Activated naive CD8-positive, alpha-beta T cell (primary cell): ENCODE measurements around the gene STAT5B.
"Not testable (repeated sequence)": the region's sequence is repeated elsewhere in the genome, so short reads cannot be mapped to it uniquely, and the experiment has no call there.

Experiments
- H3K27ac Mint-ChIP-seq: one replicate; pipeline ENCODE4 v1.8.0; 2021; ENCODE audit warnings: mixed read lengths
- H3K27me3 Mint-ChIP-seq: one replicate; pipeline ENCODE4 v1.8.0; 2021; ENCODE audit warnings: mixed read lengths
- H3K36me3 Mint-ChIP-seq: one replicate; pipeline ENCODE4 v1.8.0; 2021; ENCODE audit warnings: mixed read lengths
- H3K4me1 Mint-ChIP-seq: one replicate; pipeline ENCODE4 v1.8.0; 2021; ENCODE audit warnings: low read depth, mixed read lengths
- H3K4me3 Mint-ChIP-seq: one replicate; pipeline ENCODE4 v1.8.0; 2021; ENCODE audit warnings: mild to moderate bottlenecking, mixed read lengths
- H3K9me3 Mint-ChIP-seq: one replicate; pipeline ENCODE4 v1.8.0; 2021; ENCODE audit warnings: low read depth, mixed read lengths

STAT5B gene

DNA sequence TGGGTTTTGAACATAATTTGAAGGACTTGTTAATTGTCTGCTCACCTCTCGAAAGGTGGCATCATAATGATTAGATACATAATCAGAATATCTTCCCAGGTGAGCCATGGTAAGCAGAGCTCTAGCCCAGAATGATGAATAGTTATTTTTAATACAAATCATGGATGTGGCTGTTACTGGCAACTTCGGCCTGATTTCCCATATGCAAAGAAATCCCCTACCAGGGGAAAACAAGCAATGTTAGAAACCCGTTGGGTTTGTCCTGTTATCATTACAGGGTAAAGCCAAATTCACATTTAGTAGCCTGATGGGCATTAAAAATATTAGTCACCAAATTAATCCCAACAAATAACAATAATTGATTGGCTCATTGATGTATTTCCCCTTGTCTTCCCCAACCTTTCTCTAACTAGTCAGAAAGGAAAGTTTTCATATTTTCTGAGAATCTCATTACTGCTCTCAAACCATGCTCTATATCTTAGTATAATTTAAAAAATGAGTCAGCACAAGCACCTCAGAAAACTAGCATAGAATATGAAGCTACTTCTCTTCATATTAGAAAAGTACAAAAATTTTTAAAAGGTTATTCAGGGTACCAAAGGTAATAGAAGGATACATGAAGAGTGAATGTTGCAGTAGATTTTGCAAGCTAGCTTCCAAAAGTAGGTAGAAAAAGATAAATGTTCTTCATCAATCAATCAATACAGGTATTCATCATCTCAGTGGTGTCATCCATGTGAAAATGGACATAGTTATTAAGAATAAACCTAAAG is 5.0 kb downstream of the STAT5B start:
- no peaks in the 10 kb centered on the region for H3K27me3 Mint-ChIP-seq
- H3K36me3 Mint-ChIP-seq, result peaks cover 5% of the 10 kb centered on the region
- H3K27ac Mint-ChIP-seq, result peak overlapping the region; percentile 99
- H3K9me3 Mint-ChIP-seq, result no peaks in the 10 kb centered on the region
- H3K4me1 Mint-ChIP-seq, result peaks cover 82% of the 10 kb centered on the region
- H3K4me3 Mint-ChIP-seq, result peak overlapping the region; percentile 98

DNA sequence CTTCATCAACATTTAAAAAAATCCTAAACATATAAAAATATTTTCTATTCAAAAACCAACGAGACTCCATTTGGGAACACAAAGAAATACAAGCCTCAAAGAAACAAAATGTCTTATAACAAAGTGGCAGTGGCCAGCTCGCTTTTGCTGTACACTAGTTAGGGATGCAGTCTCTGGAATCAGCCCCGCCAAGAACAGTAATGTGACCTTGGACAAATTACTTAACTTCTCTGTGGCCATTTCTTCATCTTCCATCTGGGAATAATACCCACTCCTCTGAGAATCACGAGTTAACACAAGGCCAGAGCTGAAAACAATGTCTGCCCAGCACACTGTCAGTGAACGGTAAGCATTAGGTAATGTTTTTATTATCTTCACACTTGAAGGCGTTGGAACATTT is 5.6 kb downstream of the STAT5B start:
- H3K36me3 Mint-ChIP-seq, result peaks cover 5% of the 10 kb centered on the region
- H3K27ac Mint-ChIP-seq, result peak overlapping the region; percentile 99
- no peaks in the 10 kb centered on the region for H3K9me3 Mint-ChIP-seq
- peak overlapping the region; percentile 98 for H3K4me3 Mint-ChIP-seq
- H3K27me3 Mint-ChIP-seq, result no peaks in the 10 kb centered on the region
- H3K4me1 Mint-ChIP-seq, result peaks cover 83% of the 10 kb centered on the region

DNA sequence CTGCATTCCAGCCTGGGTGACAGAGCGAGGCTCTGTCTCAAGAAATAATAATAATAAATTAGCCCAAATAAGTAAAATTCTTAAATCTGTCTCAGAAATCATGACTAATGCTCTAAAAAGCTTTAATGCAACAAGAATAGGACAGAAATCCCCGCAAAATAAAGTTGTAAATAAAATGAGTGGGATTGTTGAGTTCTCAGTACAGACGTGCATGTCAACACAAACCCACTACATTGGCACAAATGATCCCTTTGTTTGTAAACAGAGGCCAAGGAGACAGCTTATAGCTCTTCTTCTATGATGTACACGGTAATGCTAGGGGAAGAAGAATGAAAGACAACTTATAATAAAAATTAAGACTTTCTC is 6.0 kb downstream of the STAT5B start:
- Mint-ChIP-seq H3K27me3 (no peaks in the 10 kb centered on the region), H3K4me3 (peak overlapping the region; percentile 30)

DNA sequence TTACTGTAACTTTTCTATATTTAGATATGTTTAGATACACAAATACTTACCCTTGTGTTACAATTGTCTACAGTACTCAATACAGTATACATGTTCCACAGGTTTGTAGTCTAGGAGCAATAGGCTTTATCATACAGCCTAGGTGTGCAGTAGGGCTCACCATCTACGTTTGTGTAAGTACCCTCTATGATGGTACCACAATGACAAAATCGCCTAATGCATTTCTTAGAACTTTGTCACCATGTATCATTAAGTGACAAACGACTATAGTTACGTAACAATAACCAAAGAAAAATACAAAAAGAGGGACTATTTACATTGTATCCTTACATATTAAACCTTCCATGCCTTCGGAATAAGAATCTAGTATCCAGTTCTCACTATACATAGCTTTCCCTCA is 8.0 kb downstream of the STAT5B start:
- Mint-ChIP-seq H3K27ac (peak overlapping the region; percentile 94), H3K9me3 (no peaks in the 10 kb centered on the region), H3K4me1 (peaks cover 69% of the 10 kb centered on the region), H3K36me3 (peaks cover 5% of the 10 kb centered on the region), H3K4me3 (peak overlapping the region; percentile 44), H3K27me3 (no peaks in the 10 kb centered on the region)

More for the DNA sequence above, 6.0 kb downstream of the STAT5B start:
- H3K27ac Mint-ChIP-seq, result peak overlapping the region; percentile 94
- H3K4me1 Mint-ChIP-seq, result peaks cover 81% of the 10 kb centered on the region
- peaks cover 5% of the 10 kb centered on the region for H3K36me3 Mint-ChIP-seq
- H3K9me3 Mint-ChIP-seq, result no peaks in the 10 kb centered on the region

DNA sequence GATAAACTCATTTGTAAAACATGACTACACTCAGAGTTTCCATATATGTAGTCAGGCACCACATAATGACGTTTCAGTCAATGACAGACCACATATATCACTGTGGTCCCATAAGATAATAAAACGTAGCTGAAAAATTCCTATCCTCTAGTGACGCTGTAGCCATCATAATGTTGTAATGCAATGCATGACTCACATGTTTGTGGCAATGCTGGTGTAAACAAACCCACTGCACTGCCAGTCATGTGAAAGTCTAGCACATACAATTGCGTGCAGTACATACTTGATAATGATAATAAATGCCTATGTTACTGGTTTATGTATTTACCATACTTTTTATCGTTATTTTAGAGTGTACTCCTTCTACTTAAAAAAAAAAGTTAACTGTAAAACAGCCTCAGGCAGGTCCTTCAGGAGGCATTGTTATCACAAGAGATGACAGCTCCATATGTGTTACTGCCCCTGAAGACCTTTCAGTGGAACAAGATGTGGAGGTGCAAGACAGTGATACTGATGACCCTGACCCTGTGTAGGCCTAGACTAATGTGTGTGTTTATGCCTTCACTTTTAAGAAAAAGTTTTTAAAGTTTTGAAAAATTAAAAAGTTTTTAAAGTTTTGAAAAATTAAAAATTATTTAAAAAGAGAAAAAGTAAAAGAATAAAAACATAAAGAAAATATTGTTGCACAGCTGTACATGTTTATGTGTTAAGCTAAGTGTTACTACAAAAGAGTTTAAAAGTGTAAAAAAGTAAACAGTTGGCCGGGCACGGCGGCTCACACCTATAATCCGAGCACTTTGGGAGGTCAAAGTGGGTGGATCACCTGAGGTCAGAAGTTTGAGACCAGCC is 9.0 kb downstream of the STAT5B start:
- H3K4me1 Mint-ChIP-seq, result peaks cover 60% of the 10 kb centered on the region
- H3K4me3 Mint-ChIP-seq, result peak overlapping the region; percentile 69
- no peaks in the 10 kb centered on the region for H3K27me3 Mint-ChIP-seq
- no peaks in the 10 kb centered on the region for H3K9me3 Mint-ChIP-seq
- peaks cover 5% of the 10 kb centered on the region for H3K36me3 Mint-ChIP-seq
- H3K27ac Mint-ChIP-seq, result peak overlapping the region; percentile 96

DNA sequence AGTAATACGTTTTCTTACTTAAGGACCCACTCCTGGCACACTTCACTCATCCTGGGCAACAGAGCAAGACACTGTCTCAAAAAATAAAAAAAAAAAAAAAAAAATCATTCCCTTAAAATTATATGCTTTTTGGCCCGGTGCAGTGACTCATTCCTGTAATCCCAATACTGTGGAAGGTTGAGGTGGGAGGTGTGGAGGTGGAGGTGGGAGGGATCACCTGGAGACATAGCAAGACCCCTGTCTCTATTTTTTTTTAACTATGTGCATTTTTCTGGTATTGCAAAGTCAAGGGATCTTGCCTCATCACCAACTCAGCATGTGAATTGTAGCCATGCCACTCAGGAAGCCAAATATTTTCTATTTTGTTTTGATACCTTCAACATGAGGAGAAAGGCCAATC is 9.7 kb downstream of the STAT5B start:
- H3K27me3 Mint-ChIP-seq, result no peaks in the 10 kb centered on the region
- H3K4me3 Mint-ChIP-seq, result peak overlapping the region; percentile 69
- peaks cover 56% of the 10 kb centered on the region for H3K4me1 Mint-ChIP-seq
- H3K27ac Mint-ChIP-seq, result peak overlapping the region; percentile 96
- H3K36me3 Mint-ChIP-seq, result peaks cover 5% of the 10 kb centered on the region
- no peaks in the 10 kb centered on the region for H3K9me3 Mint-ChIP-seq

DNA sequence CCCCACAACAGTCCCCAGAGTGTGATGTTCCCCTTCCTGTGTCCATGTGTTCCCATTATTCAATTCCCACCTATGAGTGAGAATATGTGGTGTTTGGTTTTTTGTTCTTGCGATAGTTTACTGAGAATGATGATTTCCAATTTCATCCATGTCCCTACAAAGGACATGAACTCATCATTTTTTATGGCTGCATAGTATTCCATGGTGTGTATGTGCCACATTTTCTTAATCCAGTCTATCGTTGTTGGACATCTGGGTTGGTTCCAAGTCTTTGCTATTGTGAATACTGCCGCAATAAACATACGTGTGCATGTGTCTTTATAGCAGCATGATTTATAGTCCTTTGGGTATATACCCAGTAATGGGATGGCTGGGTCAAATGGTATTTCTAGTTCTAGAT is 11.8 kb downstream of the STAT5B start:
- H3K9me3 Mint-ChIP-seq, H3K36me3 Mint-ChIP-seq, H3K27me3 Mint-ChIP-seq, H3K27ac Mint-ChIP-seq, H3K4me3 Mint-ChIP-seq: not testable (repeated sequence)
- H3K4me1 Mint-ChIP-seq, result peaks cover 50% of the 10 kb centered on the region

DNA sequence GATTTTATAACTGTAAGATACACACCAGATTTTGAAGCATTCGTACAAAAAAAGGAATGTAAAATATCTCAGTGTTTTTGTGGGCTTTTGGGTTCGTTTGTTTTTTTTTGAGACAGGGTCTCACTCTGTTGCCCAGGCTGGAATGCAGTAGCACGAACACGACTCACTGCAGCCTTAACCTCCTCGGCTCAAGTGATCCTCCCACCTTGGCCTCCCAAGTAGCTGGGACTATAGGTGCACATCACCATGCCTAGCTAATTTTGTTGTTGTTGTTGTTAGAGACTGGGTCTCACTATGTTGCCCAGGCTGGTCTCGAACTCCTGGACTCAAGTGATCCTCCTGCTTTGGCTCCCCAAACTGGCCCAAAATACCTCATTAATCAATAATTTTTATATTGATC is 15.9 kb downstream of the STAT5B start:
- H3K36me3 Mint-ChIP-seq, result no peaks in the 10 kb centered on the region
- H3K4me1 Mint-ChIP-seq, result peaks cover 47% of the 10 kb centered on the region
- no peaks in the 10 kb centered on the region for H3K9me3 Mint-ChIP-seq
- H3K27me3 Mint-ChIP-seq, result no peaks in the 10 kb centered on the region
- no peak overlapping the region for H3K27ac Mint-ChIP-seq
- no peak overlapping the region for H3K4me3 Mint-ChIP-seq

DNA sequence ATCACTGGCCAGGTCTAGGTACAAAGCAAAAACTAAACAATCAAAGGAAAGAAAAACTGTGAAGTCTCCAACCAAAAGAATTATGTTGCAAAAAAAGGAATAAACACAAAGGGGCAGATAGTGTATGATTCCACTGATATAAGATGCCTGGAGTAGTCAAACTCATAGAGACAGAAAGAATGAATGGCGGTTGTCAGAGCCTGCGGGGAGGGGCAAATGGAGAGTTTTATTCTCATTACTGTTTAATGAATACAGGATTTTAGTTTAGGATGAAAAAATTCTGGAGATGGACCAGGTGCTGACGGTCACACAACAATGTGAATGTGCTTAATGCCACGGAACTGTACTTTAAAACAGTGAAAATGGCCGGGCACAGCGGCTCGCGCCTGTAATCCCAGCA is 20.7 kb downstream of the STAT5B start:
- H3K36me3 Mint-ChIP-seq, result peaks cover 2% of the 10 kb centered on the region
- H3K27me3 Mint-ChIP-seq, result no peaks in the 10 kb centered on the region
- H3K27ac Mint-ChIP-seq, result peak overlapping the region; percentile 86
- peak overlapping the region; percentile 17 for H3K4me3 Mint-ChIP-seq
- H3K9me3 Mint-ChIP-seq, result no peaks in the 10 kb centered on the region
- H3K4me1 Mint-ChIP-seq, result peaks cover 71% of the 10 kb centered on the region

DNA sequence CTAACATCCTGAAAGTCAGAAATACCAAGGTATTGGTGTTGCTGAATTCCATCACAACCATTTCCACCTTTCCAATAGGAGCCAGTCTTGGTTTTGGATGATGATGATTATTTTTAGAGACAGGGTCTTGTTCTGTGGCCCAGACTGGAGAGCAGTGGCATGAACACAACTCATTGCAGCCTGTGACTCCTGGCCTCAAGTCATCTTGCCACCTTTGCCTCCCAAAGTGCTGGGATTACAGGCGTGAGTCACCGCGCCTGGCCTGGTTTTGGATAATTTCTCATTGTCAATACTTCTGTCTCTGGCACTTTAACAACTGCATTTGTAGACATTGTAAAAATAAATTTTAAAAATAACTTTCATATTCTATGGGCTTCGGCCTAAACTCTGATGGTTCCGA is 22.6 kb downstream of the STAT5B start:
- H3K9me3 Mint-ChIP-seq, result no peaks in the 10 kb centered on the region
- peaks cover 2% of the 10 kb centered on the region for H3K36me3 Mint-ChIP-seq
- no peaks in the 10 kb centered on the region for H3K27me3 Mint-ChIP-seq
- H3K27ac Mint-ChIP-seq, result peak overlapping the region; percentile 90
- peaks cover 73% of the 10 kb centered on the region for H3K4me1 Mint-ChIP-seq
- no peak overlapping the region for H3K4me3 Mint-ChIP-seq

DNA sequence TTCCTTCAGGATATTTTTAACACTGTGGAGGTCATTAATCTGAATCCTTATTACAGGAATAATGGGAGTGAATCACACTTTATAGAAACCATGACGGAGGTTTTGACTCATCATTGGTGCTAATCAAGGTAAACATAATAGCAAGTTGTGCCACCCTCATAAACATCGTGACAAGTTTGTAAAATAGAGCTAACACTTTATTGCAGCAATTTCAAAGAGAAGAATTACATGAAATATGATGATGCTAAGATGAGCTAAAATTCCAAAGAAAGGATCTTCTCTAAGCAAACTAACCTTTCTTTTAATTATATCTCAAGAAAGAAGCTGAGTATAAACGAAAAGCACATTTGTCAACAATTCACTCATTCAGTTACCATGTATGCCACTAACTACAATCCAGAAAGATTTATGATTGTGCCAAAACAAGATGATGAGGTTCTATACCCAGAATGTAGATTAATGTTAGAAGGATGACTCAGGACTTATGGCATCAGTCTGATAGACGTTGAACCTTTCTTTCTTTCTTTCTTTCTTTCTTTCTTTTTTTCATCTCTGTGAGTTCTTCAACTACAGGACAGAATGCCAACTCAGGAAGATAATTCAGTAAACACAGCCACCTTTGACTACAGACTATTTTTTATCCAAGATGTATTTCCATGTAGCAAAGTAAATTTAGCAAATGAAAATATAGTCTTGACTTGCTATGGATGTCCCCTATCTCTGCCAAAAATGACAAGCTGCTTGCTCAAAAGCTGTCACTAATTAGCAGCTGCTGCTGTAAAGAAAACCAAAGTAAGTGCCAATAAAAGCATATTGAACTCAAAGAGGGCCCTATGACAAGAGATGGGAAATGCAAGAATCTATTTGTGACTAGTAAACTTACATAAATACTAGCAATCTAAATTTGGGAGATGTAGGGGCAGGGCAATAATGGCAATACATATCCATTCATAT is 23.3 kb downstream of the STAT5B start:
- no peaks in the 10 kb centered on the region for H3K27me3 Mint-ChIP-seq
- H3K4me3 Mint-ChIP-seq, result peak overlapping the region; percentile 40
- peaks cover 77% of the 10 kb centered on the region for H3K4me1 Mint-ChIP-seq
- H3K36me3 Mint-ChIP-seq, result peaks cover 2% of the 10 kb centered on the region
- peak overlapping the region; percentile 90 for H3K27ac Mint-ChIP-seq
- no peaks in the 10 kb centered on the region for H3K9me3 Mint-ChIP-seq

DNA sequence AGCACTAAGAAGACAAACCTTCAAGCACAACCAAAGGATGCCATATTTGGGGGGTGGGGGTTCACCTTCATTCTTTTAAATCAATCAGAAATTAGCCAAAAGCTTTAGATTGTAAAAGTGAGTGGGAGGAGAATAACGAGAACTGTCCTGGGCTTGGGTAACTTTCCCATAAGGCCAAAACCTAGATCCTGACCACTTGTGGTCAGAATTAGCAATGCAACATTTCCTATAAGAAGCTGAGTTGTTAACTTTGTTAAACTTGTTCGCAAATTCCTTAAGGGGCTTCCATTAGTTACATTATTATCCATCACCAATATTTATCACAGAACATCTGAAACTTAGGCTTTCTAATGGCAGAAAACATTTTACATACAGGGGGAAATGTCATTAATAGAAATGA is 25.1 kb downstream of the STAT5B start:
- H3K27me3 Mint-ChIP-seq, result no peaks in the 10 kb centered on the region
- peaks cover 2% of the 10 kb centered on the region for H3K36me3 Mint-ChIP-seq
- peak overlapping the region; percentile 20 for H3K4me3 Mint-ChIP-seq
- H3K4me1 Mint-ChIP-seq, result peaks cover 81% of the 10 kb centered on the region
- H3K27ac Mint-ChIP-seq, result peak overlapping the region; percentile 98
- H3K9me3 Mint-ChIP-seq, result no peaks in the 10 kb centered on the region

DNA sequence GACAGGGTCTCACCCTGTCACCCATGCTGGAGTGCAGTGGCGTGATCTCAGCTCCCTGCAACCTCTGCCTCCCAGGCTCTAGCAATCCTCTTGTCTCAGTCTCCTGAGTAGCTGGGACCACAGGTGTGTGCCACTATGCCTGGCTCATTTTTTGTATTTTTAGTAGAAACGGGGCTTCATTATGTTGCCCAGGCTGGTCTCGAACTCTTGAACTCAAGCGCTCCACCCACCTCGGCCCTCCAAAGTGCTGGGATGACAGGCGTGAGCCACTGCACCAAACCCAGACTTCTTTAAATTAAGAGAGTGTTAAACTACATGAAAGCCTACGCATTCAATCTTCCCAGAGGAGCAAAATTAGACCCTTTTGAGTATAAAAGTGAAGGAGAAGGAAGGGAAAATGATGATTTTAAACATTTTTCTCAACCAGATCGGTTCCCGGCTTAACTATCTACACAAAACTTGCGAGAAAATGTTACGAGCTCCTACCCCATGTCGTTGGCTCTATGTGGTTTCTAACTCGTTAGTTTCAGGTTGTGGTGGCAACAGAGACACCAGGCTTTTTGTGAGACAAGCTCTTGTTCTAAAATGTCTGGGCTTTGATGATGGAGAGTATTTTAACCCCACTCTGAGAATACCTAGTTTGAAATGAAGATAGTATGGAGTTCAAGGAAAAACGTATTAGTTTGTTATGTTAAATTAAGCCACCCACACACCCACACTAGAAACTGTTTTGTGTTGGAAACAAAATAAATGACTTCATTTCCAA is 26.3 kb downstream of the STAT5B start:
- peak overlapping the region; percentile 98 for H3K27ac Mint-ChIP-seq
- H3K36me3 Mint-ChIP-seq, result peaks cover 2% of the 10 kb centered on the region
- H3K4me3 Mint-ChIP-seq, result peak overlapping the region; percentile 91
- H3K9me3 Mint-ChIP-seq, result no peaks in the 10 kb centered on the region
- peaks cover 74% of the 10 kb centered on the region for H3K4me1 Mint-ChIP-seq
- no peaks in the 10 kb centered on the region for H3K27me3 Mint-ChIP-seq
